HG03565 (cell line): ENCODE measurements around the gene CSF3R.

Experiments used
- ATAC-seq: cut with Tn5 transposase; IDR thresholded peaks from one replicate; pipeline ENCODE4 v1.9.1; 2021; ENCODE audit warnings: mild to moderate bottlenecking, moderate library complexity; ENCODE audit not compliant: unreplicated experiment

CSF3R gene

DNA sequence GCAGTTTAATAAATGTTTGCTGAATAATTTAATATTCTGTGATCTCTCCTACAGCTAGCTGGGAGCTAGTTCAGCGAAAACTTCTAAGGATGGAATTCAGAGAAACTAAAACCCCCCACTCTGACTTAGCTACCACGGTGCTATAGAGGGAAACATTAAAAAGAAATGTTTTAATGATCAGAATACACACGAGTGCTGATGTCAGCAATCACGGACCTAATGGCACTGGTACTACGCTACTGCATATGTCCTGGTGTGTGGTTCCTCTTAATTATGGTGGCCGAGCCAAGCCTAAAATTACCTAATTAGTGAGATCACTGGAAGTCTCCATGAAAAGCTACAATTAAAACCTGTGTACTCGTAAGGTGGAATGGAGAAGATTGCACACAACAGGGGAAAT, 61.1 kb downstream of the CSF3R start:
- ATAC-seq: no peak

DNA sequence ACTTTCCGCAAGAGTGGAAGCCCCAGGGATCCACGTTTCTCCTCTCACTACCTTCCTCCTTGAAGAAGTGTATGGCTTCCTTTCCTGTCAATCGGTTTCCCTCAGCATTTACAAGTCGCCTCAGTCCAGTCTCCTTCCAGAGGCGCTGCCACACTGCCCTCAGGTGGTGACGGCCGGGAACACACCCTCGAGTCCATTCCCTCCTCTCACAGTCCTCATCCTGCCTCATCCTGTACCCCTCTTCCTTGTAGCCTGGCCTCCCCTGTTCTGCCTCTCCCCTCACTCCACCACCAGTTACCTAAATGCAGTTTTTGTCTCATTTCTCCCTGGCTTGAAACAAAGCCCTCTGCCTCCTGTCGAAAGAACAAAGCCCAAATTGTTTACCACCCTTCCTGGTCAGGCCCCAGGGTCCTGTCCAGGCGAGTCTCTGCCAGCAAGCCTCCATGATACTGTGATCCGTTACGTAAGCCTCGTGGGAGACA, 61.8 kb downstream of the CSF3R start:
- ATAC-seq: no peak

DNA sequence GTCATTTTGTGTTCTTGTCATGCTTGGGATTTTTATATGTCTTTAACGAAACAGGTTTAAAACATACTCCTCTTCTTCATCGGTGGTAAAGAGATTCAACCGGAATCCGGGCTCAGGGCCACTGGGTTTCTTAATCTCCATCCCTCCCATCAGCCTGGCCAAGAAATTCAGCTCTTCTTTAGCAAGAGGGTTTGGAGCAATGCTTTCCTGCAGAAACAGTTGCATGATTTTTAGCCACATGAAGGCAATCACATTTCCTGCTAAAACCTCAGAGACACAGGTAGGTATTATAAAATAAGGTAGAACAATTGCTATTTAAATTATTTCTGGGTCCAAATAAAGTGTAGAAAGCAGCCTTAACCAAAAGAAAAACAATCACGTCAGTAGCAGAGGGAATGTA, 62.3 kb downstream of the CSF3R start:
- no peak for ATAC-seq

DNA sequence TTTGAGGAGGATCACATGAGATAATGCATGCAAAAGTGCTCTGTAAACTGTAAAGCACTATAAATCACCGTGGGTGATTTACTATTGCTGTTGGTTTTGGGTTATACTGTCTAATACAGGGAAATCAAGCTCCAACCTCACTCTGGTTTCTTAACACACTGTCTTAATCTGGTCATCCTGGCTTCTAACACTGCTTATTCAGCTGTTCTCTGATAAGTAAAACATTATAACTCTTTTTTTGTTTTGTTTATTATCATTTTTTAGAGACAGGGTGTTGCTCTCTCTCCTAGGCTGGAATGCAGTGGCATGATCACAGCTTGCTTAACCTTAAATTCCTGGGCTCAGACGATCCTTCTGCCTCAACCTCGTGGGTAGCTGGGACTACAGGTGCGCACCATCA, 63.1 kb downstream of the CSF3R start:
- no peak for ATAC-seq

DNA sequence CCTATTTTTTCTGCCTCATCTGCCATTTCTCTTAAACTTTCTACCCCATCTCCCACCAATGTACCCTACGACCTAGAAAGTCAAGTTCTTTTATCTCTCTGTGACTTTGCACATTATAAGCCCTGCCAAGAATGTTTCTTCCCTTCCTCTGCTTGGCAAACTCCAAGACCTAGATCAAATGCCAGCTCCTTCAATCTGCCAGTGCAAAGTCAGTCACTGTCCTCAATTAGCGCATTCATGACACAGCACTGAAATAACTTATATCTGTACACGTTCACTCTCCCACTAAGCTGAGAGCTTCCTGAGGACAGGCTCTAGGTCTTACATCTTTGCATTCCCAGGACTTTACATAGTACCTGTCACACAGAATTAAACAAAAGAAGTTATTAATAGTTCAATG, 63.6 kb downstream of the CSF3R start:
- ATAC-seq: no peak

DNA sequence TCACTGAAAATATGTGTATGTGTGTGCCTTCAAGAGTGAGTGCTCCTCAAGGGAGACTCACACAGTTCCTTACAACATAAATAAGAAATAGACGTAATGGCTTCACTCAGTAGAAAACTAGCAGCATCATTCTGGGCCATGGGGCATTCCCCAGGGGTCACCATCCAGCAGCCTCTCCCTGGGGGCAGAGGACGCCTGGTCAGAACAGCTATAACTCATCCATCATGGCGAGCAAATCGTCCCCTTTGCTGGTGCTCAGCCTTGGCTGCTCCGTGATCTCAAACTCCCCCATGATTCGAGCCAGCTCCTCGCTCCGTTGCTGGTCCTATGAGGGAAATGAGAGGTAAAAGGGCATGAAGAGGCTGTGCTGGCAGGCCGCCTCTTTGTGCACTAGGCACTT, 64.8 kb downstream of the CSF3R start:
- no peak for ATAC-seq
